Loucy (cell line): ENCODE data around the gene ATAD3B.
"Not testable (repeated sequence)": the region's sequence is repeated elsewhere in the genome, so short reads cannot be mapped to it uniquely, and the experiment has no call there.

Experiments
- H2AFZ ChIP-seq: fragments of 200-600 bp; sonication (generic); 2 replicates; pipeline ENCODE4 v1.6.0; 2016; ENCODE audit warnings: antibody characterized with exemption, mild to moderate bottlenecking, low read length, moderate library complexity
- H3F3A ChIP-seq: fragments of 200-600 bp; 2 replicates; pipeline ENCODE4 v1.6.0; 2016; ENCODE audit warnings: antibody characterized with exemption, low read depth, mild to moderate bottlenecking
- H3K27me3 ChIP-seq: fragments of 200-600 bp; sonication (generic); 2 replicates; pipeline ENCODE4 v1.6.1; 2014; ENCODE audit warnings: low read length, mild to moderate bottlenecking; ENCODE audit not compliant: insufficient read depth, poor library complexity, severe bottlenecking
- H3K36me3 ChIP-seq: fragments of 200-600 bp; sonication (generic); 2 replicates; pipeline ENCODE4 v1.6.1; 2016; ENCODE audit warnings: low read length; ENCODE audit not compliant: insufficient read depth
- H3K4me1 ChIP-seq: fragments of 200-600 bp; sonication (generic); 2 replicates; pipeline ENCODE4 v1.5.1; 2014; ENCODE audit warnings: low read length, mild to moderate bottlenecking; ENCODE audit not compliant: insufficient read depth, poor library complexity, severe bottlenecking
- H3K4me2 ChIP-seq: fragments of 200-600 bp; sonication (generic); 2 replicates; pipeline ENCODE4 v1.6.0; 2014; ENCODE audit warnings: antibody characterized with exemption, low read length, low read depth, mild to moderate bottlenecking; ENCODE audit not compliant: poor library complexity, severe bottlenecking
- H3K4me3 ChIP-seq: fragments of 200-600 bp; sonication (generic); 2 replicates; pipeline ENCODE4 v1.5.1; 2014; ENCODE audit warnings: low read length, mild to moderate bottlenecking, mixed read lengths; ENCODE audit not compliant: poor library complexity, severe bottlenecking
- H3K79me2 ChIP-seq: fragments of 200-600 bp; sonication (generic); 2 replicates; pipeline ENCODE4 v1.6.1; 2014; ENCODE audit warnings: low read length; ENCODE audit not compliant: insufficient read depth
- H3K9ac ChIP-seq: fragments of 200-600 bp; sonication (generic); 2 replicates; pipeline ENCODE4 v1.6.0; 2014; ENCODE audit warnings: mild to moderate bottlenecking, low read depth, low read length, moderate library complexity; ENCODE audit not compliant: poor library complexity, severe bottlenecking
- H3K9me2 ChIP-seq: fragments of 200-600 bp; sonication (generic); replicated peaks from 2 replicates; pipeline ENCODE4 v1.6.1; 2016; ENCODE audit warnings: low read depth, low read length, mixed read lengths
- H3K9me3 ChIP-seq: fragments of 200-600 bp; sonication (generic); 2 replicates; pipeline ENCODE4 v1.6.1; 2014; ENCODE audit warnings: mild to moderate bottlenecking, antibody characterized with exemption, low read length, low read depth; ENCODE audit not compliant: insufficient read depth
- H4K20me1 ChIP-seq: fragments of 200-600 bp; sonication (generic); 2 replicates; pipeline ENCODE4 v1.6.0; 2014; ENCODE audit warnings: antibody characterized with exemption, low read length, mild to moderate bottlenecking; ENCODE audit not compliant: insufficient read depth, poor library complexity, severe bottlenecking
- EZH2phosphoT487 ChIP-seq: fragments of 200-600 bp; IDR thresholded peaks from 2 replicates; pipeline ENCODE4 v1.6.1; 2018; ENCODE audit warnings: antibody characterized with exemption, mild to moderate bottlenecking, moderate library complexity, borderline replicate concordance
- TF ChIP-seq, protein P1 (sequence below): fragments of 200-600 bp; sonication (generic); conservative IDR thresholded peaks from 2 replicates; pipeline ENCODE4 v1.5.1; 2014; ENCODE audit warnings: mild to moderate bottlenecking, antibody characterized with exemption, low read length

The ATAD3B gene

GRCh38 chr1:1427820-1428148 lies 43.8 kb upstream of the ATAD3B start:
- Histone ChIP-seq H3K79me2 (no peaks in the 10 kb centered on the region), H3K36me3 (no peaks in the 10 kb centered on the region), H4K20me1 (no peaks in the 10 kb centered on the region), H3K4me3 (no peak overlapping the region), H3K9me2 (no peaks in the 10 kb centered on the region), H3K9ac (no peak overlapping the region), H3K4me2 (no peak overlapping the region), H3K4me1 (peaks cover 4% of the 10 kb centered on the region), H3K9me3 (no peaks in the 10 kb centered on the region), H3F3A (no peaks in the 10 kb centered on the region), H3K27me3 (no peaks in the 10 kb centered on the region), H2AFZ (no peak overlapping the region)
- no peak for TF ChIP-seq EZH2phosphoT487
- TF ChIP-seq, protein P1, sequence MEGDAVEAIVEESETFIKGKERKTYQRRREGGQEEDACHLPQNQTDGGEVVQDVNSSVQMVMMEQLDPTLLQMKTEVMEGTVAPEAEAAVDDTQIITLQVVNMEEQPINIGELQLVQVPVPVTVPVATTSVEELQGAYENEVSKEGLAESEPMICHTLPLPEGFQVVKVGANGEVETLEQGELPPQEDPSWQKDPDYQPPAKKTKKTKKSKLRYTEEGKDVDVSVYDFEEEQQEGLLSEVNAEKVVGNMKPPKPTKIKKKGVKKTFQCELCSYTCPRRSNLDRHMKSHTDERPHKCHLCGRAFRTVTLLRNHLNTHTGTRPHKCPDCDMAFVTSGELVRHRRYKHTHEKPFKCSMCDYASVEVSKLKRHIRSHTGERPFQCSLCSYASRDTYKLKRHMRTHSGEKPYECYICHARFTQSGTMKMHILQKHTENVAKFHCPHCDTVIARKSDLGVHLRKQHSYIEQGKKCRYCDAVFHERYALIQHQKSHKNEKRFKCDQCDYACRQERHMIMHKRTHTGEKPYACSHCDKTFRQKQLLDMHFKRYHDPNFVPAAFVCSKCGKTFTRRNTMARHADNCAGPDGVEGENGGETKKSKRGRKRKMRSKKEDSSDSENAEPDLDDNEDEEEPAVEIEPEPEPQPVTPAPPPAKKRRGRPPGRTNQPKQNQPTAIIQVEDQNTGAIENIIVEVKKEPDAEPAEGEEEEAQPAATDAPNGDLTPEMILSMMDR: no peak

- Histone ChIP-seq H3K79me2 (no peaks in the 10 kb centered on the region), H3K27me3 (no peaks in the 10 kb centered on the region), H3K4me1 (no peaks in the 10 kb centered on the region), H3K4me2 (no peak overlapping the region), H3K9me3 (no peaks in the 10 kb centered on the region), H4K20me1 (no peaks in the 10 kb centered on the region), H3K9ac (no peak overlapping the region), H3F3A (no peaks in the 10 kb centered on the region), H3K36me3 (no peaks in the 10 kb centered on the region), H3K4me3 (no peak overlapping the region), H2AFZ (no peak overlapping the region), H3K9me2 (no peaks in the 10 kb centered on the region)
- TF ChIP-seq, protein P1: no peak
Measured at GRCh38 chr1:1428174-1428573, 43.4 kb upstream of the ATAD3B start.

DNA sequence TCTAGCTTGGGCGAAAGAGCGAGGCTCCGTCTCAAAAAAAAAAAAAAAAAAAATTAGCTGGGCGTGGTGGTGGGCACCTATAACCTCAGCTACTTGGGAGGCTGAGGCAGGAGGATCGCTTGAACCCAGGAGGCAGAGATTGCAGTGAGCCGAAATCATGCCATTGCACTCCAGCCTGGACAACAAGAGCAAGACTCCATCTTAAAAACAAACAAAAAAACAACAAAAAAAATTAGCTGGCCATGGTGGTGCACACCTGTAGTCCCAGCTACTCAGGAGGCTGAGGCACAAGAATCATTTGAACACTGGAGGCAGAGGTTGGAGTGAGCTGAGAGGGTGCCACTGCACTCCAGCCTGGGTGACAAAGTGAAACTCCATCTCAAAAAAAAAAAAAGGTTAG lies 42.6 kb upstream of the ATAD3B start:
- not testable (repeated sequence) for H3F3A ChIP-seq, H2AFZ ChIP-seq, H3K9me2 ChIP-seq, H4K20me1 ChIP-seq, H3K36me3 ChIP-seq, H3K27me3 ChIP-seq, H3K4me2 ChIP-seq, H3K4me1 ChIP-seq, H3K79me2 ChIP-seq, H3K9ac ChIP-seq, H3K4me3 ChIP-seq, H3K9me3 ChIP-seq

- no peaks in the 10 kb centered on the region for H3K79me2 ChIP-seq
- no peaks in the 10 kb centered on the region for H3K4me1 ChIP-seq
- TF ChIP-seq, protein P1: no peak
- no peak for TF ChIP-seq EZH2phosphoT487
- H3F3A ChIP-seq: no peaks in the 10 kb centered on the region
- H3K4me3 ChIP-seq: no peak overlapping the region
- no peak overlapping the region for H3K4me2 ChIP-seq
- H3K36me3 ChIP-seq: no peaks in the 10 kb centered on the region
- no peak overlapping the region for H2AFZ ChIP-seq
- H3K27me3 ChIP-seq: no peaks in the 10 kb centered on the region
- H3K9me2 ChIP-seq: no peaks in the 10 kb centered on the region
- no peak overlapping the region for H3K9ac ChIP-seq
- H3K9me3 ChIP-seq: no peaks in the 10 kb centered on the region
- H4K20me1 ChIP-seq: no peaks in the 10 kb centered on the region
Measured at GRCh38 chr1:1429671-1430073, 41.9 kb upstream of the ATAD3B start.
